Calu3 (cell line): ENCODE measurements around the gene TAS2R39. TPM values are rescaled to one million over a fixed set of nuclear protein-coding genes. Genes with fewer than 3 reads are reported as not detected.

Source experiments
- BruUV-seq: library from RNA; stranded (reverse); fragments of 400-500 nt; replicated peaks from 2 replicates; lab custom pipeline; 2021; lab: Mats Ljungman, UMichigan
- CTCF ChIA-PET: fragments of 300-600 bp; sonication (Branson Sonifier 250); formaldehyde crosslinking; loops from one replicate; lab custom pipeline; 2022; ENCODE audit warnings: antibody characterized with exemption; lab: Charles Lee
- DNase-seq: peaks from one replicate; pipeline ENCODE4 v3.0.0; 2022
- H3K27ac Mint-ChIP-seq: one replicate; pipeline ENCODE4 v1.8.0; 2022; ENCODE audit warnings: mixed read lengths; ENCODE audit not compliant: unreplicated experiment
- H3K27me3 Mint-ChIP-seq: one replicate; pipeline ENCODE4 v1.8.0; 2022; ENCODE audit warnings: mixed read lengths; ENCODE audit not compliant: unreplicated experiment
- H3K36me3 Mint-ChIP-seq: one replicate; pipeline ENCODE4 v1.8.0; 2022; ENCODE audit warnings: mild to moderate bottlenecking, moderate library complexity, mixed read lengths; ENCODE audit not compliant: insufficient read depth, unreplicated experiment
- H3K4me1 Mint-ChIP-seq: one replicate; pipeline ENCODE4 v1.8.0; 2022; ENCODE audit warnings: mild to moderate bottlenecking, low read depth, mixed read lengths; ENCODE audit not compliant: unreplicated experiment
- H3K4me3 Mint-ChIP-seq: one replicate; pipeline ENCODE4 v1.8.0; 2022; ENCODE audit warnings: mild to moderate bottlenecking, low read depth, moderate library complexity, mixed read lengths; ENCODE audit not compliant: unreplicated experiment
- H3K9me3 Mint-ChIP-seq: one replicate; pipeline ENCODE4 v1.8.0; 2022; ENCODE audit warnings: low read depth, mixed read lengths; ENCODE audit not compliant: unreplicated experiment
- intact Hi-C: fragments of 100-400 bp; cut with micrococcal nuclease; formaldehyde crosslinking; loops from one replicate; pipeline ENCODE4 v1.10.0; 2022; ENCODE audit not compliant: unreplicated experiment
- total RNA-seq: library from RNA; stranded (reverse); gene quantifications from 2 replicates; pipeline ENCODE4 v1.2.3, GENCODE V29; 2022
- TF ChIP-seq, protein P1 (sequence below): fragments of 200-600 bp; IDR thresholded peaks from one replicate; pipeline ENCODE4 v1.8.0; 2022; ENCODE audit warnings: antibody characterized with exemption; ENCODE audit not compliant: unreplicated experiment

TAS2R39 gene
- total RNA-seq, 1 experiment from 2014 or later, result not detected

DNA sequence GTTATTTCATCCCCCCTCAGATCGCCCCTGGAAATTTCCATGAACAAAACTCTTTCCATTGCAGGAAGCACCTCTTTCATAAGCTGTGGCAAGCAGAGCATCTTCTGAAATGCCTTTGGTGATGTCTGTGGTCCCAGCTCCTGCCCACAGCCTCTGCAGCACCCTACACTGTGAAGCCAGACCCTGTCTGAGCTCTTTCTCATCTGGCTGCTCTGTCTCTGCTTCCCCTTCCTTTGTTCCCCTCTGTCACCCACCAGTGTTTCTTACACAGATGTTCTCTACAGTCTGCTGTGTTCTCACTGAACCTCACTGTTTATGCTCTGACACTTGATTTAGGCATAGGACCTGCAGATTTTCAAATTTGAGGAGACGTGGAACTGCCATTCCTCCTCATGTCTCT is 1.9 kb upstream of the TAS2R39 start:
- Mint-ChIP-seq H3K9me3 (peaks cover 4% of the 10 kb centered on the region), H3K4me3 (no peak overlapping the region), H3K27ac (no peak overlapping the region), H3K36me3 (no peaks in the 10 kb centered on the region), H3K27me3 (peaks cover 27% of the 10 kb centered on the region), H3K4me1 (no peaks in the 10 kb centered on the region)
- BruUV-seq, result no TSS peak
- no peak for DNase-seq
- CTCF ChIA-PET, result no interaction called here
- TF ChIP-seq, protein P1, sequence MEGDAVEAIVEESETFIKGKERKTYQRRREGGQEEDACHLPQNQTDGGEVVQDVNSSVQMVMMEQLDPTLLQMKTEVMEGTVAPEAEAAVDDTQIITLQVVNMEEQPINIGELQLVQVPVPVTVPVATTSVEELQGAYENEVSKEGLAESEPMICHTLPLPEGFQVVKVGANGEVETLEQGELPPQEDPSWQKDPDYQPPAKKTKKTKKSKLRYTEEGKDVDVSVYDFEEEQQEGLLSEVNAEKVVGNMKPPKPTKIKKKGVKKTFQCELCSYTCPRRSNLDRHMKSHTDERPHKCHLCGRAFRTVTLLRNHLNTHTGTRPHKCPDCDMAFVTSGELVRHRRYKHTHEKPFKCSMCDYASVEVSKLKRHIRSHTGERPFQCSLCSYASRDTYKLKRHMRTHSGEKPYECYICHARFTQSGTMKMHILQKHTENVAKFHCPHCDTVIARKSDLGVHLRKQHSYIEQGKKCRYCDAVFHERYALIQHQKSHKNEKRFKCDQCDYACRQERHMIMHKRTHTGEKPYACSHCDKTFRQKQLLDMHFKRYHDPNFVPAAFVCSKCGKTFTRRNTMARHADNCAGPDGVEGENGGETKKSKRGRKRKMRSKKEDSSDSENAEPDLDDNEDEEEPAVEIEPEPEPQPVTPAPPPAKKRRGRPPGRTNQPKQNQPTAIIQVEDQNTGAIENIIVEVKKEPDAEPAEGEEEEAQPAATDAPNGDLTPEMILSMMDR, result no peak
- intact Hi-C loops, result no loop called here

DNA sequence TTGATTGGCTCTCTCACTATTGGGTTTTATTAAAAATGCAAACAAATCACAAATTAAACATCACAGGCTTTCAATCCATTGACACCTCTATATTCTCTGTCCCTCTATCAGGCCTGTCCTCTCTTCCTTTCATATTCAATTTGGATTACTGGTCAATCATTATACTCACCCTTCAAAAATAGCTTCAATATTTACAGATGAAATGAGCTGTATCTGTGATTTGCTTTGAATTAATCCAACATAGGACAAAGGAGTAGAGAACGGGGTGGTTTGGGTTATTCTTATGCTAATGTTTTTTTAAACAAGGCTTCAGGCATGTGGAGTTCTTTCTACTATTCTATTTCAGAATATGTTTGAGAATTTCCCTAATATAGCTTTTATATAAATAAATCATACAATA is 2.3 kb downstream of the TAS2R39 start:
- H3K9me3 Mint-ChIP-seq, result peaks cover 2% of the 10 kb centered on the region
- H3K27me3 Mint-ChIP-seq, result peaks cover 34% of the 10 kb centered on the region
- H3K4me3 Mint-ChIP-seq, result no peak overlapping the region
- H3K27ac Mint-ChIP-seq, result no peak overlapping the region
- H3K4me1 Mint-ChIP-seq, result no peaks in the 10 kb centered on the region
- intact Hi-C loops, result loop anchor here (1.0 kb wide), 1 partner anchor 59 kb away; no protein-coding TSS in a partner anchor
- no peak for DNase-seq
- BruUV-seq, result no TSS peak
- no peaks in the 10 kb centered on the region for H3K36me3 Mint-ChIP-seq
- TF ChIP-seq, protein P1, result no peak
- CTCF ChIA-PET, result no interaction called here

DNA sequence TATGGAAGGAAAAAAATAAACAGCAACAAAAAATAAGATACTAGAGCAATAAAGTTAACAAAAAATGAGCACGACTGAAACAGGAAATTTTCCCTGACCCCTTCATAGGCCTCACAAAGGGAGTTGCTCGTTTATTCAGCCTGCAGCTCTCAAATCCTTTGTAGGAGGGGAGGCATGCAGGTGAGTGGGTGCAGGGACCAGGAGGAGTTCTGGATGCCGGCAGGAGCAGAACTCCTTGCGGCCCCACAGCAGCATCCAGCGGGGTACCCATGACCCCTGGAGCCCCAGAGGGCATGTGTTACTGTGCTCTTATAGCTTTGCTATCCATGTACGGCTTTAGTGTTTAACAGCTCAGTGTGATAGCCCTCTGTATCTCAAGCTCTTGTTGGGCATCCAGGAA is 5.8 kb downstream of the TAS2R39 start:
- H3K4me3 Mint-ChIP-seq, result no peak overlapping the region

DNA sequence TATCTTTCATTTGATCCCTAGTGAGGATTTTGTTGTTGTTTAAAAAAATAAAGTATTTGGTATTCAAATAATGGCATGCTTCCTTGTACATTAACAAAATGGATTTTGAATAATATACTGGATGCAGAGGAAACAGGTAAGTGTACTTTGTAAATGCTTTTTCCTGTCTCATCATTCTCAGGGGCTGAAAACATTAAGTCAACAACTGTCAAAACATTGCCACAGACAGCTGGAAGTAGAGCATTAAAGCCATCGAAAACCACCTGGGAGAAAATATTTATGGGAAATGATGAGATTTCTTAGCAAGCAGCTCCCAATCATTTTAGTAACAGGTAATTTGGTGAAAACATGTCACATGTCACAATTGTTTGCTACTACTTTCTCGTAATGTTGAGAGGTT is 10.7 kb downstream of the TAS2R39 start:
- Mint-ChIP-seq H3K4me3 (no peak overlapping the region), H3K36me3 (no peaks in the 10 kb centered on the region), H3K4me1 (no peaks in the 10 kb centered on the region), H3K27ac (no peak overlapping the region), H3K9me3 (no peaks in the 10 kb centered on the region), H3K27me3 (peaks cover under 1% of the 10 kb centered on the region)
- intact Hi-C loops, result no loop called here
- CTCF ChIA-PET, result interaction anchor here (1.3 kb wide), 1 partner anchor 21 kb away, joined by 3 read pairs; no protein-coding TSS in a partner anchor
- BruUV-seq, result no TSS peak
- DNase-seq, result no peak
- TF ChIP-seq, protein P1, result no peak

More for the DNA sequence above, 5.8 kb downstream of the TAS2R39 start:
- BruUV-seq, result no TSS peak
- intact Hi-C loops, result no loop called here
- Mint-ChIP-seq H3K36me3 (no peaks in the 10 kb centered on the region), H3K9me3 (peaks cover 2% of the 10 kb centered on the region), H3K4me1 (no peaks in the 10 kb centered on the region), H3K27me3 (peaks cover 28% of the 10 kb centered on the region), H3K27ac (no peak overlapping the region)
- CTCF ChIA-PET, result no interaction called here
- DNase-seq, result no peak
- TF ChIP-seq, protein P1, result no peak
